Measurements from ENCODE around the gene SASH3.

SASH3 gene

DNA sequence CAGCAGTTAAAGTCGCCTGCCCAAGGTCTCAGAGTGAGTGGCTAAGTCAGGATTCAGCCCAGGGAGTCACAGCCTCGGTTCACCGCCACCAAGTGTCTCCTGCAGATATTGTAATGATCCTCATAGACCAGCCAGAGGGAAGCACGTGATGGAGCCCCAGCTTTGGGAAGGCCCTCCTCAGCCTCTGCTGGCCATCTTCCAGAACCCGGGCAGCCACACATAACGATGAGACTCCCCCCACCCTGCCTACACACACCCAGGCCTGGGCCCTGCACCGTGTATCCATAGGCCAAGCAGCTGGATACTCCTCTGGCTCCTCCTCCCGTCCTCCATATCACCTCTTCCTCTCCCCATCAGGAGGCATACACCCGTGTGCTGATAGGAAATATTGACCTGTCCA lies 19.6 kb upstream of the SASH3 start:
- no peak for DNase-seq

DNA sequence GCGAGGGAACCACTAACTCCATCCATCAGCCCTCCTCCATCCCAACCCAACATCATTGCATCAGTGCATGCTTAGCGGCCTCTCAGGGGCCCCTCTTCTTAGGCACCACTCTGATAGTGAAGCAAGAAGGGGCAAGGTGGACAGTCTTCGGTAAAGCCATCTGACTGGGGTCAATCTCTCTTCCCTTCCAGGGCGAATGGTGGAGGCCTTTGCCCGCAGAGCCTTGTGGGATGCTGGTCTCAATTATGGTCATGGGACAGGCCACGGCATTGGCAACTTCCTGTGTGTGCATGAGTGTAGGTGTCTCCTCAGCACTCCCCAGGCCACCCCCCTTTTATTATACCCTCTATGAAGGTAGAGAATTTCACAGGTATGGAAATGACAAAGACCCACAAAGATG lies 18.8 kb upstream of the SASH3 start:
- DNase-seq = no peak

GRCh38 chrX:129761596-129761995 lies 18.2 kb upstream of the SASH3 start:
- DNase-seq = no peak

GRCh38 chrX:129762448-129762847 lies 17.3 kb upstream of the SASH3 start:
- no peak for DNase-seq

DNA sequence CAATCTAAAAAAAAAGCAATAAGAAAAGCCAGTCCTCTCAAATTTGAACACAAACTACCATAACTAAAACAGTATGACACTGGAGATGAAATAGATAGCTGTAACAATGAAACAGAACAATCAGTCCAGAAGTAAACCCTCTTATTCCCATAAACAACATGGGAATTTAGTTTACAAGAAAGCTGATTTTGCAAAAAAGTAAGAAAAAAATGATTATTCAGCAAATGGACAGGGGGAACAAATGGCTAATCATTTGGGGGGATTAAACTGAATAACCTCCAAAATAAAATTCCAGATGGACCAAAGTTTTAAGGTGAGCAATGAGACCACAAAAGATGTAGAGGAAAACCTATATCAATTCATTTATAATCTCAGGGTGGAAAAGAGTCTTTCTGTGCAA lies 16.1 kb upstream of the SASH3 start:
- no peak for DNase-seq

DNA sequence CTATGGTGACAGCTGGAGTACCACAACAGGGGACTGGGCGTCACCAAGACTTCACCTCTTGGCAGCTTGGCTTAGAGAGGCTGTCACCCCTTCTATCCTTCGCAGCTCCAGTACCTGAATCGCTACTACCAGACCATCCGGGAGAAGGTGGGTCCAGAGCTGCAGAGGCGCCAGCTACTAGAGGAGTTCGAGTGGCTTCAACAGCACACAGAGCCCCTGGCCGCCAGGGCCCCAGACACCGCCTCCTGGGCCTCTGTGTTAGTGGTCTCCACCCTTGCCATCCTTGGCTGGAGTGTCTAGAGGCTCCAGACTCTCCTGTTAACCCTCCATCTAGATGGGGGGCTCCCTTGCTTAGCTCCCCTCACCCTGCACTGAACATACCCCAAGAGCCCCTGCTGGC lies 11.6 kb upstream of the SASH3 start:
- no peak for DNase-seq

GRCh38 chrX:129768586-129769466 lies 10.9 kb upstream of the SASH3 start:
- DNase-seq = no peak

DNA sequence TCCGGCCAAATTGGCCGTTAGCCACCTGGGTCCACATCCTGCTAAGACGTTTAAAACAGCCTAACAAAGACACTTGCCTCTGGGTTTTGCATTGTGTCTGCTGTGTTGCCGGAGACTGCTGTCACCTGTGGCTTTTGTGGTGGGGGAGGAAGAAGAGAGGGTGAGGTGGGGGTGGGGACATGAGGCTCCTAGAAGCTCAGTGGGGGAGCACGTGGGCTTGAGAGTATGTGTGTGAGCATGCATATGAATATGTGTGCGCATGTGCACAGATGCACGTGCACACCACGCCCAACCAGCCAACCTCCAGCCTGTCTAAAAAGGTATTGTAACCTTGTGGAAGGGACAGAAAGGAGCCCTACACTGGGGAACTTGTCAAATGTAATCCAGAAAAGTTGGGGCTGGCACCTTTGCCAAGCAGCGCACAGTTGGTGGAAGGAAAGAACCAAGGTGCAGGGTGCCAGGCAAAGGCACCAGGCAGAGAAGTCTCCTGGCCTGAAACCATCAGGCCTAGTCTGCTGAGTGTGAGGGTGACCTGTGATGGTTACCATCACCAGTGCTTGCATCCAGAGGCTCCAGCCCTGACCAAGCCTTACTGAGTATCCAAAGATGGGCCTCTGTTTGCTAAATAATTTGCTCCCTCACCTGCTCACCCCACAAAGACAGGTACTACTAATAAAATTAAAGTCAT lies 10.1 kb upstream of the SASH3 start:
- no peak for DNase-seq

DNA sequence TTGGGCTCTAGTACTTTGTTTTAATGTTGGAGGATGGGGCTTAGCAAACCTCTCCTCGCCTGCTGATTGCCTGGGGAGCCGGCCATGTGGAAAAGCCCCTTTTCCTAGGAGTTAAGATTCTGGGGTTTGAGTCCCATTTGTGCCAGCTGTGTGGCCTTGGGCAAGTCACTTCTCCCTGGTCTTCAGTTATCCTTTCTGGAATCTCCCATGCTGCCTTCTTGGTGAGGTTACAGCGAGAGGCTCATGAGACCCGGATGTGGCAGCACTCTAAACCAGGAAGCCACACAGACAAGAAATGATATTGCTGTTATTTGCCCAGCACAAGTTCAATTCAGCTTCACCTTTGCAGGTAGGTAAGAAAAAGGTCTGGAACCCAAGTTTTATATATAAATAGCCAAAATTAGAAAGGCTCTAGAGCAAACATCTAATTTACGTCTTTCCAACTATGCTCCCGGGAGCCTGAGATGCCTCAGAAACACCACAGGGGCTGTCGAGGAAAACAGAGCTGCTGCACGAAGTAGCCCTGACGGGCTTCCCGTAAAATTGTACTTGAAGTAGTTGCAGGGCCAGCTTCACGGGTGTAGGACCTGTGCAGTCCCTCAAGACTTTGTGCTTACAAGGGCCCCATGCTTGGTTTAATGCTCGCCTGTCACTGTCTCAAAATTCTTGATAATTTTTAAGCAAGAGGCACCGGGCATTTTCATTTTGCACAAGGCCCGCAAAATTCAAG lies 8.3 kb upstream of the SASH3 start:
- DNase-seq = no peak

DNA sequence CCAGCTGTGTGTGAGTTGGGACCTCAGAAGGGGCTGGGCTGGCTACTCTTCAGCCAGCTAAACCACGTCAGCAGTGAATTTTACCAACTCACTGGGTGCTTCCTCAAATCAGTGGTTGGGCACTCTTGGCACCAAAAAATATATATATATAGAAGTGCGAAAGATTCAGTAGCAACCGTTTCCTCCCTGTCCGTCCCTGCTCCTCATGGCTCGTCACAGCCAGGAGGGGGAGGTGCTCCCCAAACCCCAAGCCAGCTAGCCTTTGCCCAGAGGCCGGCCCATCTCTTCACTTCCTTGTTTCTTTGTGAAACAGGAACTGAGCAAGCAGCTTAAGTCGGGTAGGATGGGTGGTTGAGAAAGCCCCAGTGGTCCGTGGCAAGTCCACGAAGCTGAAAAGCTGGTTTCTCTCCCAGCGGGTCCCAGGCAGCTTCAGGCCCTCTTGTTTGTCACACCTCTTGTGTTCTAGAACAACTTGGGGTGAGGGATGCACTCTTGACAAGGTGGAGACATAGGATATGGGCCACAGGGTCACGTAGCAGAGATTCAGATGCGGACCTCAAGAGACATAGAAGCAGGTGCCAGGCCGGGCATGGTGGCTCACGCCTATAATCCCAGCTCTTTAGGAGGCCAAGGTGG lies 6.8 kb upstream of the SASH3 start:
- DNase-seq = no peak

- no peak for DNase-seq
Measured at GRCh38 chrX:129773649-129774458, 5.9 kb upstream of the SASH3 start.

- DNase-seq = no peak
Measured at GRCh38 chrX:129777218-129778030, 2.3 kb upstream of the SASH3 start.

DNA sequence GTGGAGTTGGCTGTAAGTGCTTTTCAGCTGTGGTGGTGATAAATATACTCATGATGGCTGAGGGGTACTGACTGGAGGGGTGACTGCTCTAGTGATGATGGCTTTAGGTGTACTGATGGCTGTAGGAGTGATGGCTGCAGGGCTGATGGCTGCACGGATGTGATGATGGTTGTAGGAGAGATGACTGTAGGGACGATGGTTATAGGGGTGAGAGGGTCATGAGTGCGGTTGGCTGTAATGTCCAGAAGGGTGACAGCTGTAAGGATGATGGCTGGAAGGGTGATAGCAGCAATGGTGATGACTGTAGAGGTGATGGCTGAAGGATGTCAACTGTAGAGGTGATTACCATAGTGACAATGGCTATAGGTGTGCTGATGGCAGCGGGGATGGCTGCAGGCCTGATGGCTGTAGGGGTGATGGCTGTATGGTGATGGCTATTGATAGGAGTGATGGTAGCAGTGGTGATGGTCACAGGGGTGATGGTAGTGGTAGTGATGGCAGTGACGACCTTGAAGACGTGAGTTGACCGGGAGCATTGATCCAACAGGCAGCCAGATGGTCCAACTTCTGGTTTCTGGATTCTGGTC lies 570 bp upstream of the SASH3 start:
- DNase-seq = no peak

- DNase-seq = no peak
Measured at GRCh38 chrX:129780441-129781105, 824 bp downstream of the SASH3 start.

GRCh38 chrX:129781134-129781672 lies 1.5 kb downstream of the SASH3 start:
- DNase-seq = no peak

DNA sequence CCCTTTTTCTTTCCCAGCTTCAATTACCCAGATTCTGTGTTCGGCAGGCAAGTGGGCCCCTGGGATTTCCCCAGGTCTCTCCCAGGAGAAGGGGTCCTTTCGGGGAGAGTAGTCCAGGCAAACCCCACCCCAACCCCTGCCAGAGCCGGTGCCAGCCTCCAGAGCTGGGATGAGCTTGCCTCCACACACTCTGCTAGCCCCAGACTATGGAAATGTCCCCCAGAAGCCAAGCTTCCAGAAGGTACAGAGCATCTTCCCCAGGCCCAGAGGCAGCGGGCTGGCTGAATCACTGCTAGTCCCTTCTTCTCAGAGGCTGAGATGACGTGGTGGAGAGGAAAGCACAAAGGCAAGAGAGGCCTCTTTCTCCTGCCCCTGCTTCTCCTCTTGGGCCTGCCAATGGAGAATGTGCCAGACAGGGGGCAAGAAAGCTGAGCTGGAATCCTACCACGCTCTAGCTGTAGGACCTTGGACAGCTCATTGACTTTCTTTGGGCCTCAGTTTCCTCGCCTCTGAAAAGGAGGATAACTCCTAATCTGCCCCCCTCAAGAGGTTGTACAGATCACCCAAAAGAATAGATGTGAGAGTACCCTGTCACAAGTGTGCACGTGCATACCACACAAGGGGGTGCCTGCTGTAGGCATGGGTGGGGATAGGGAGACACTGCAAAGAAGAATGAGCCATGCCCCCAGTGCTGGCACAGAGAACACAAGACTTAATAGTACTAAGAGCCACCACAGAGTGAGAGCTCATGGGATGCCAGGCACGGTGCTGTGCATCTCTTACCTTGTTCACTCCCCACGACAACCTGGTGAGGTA lies 2.1 kb downstream of the SASH3 start:
- no peak for DNase-seq

DNA sequence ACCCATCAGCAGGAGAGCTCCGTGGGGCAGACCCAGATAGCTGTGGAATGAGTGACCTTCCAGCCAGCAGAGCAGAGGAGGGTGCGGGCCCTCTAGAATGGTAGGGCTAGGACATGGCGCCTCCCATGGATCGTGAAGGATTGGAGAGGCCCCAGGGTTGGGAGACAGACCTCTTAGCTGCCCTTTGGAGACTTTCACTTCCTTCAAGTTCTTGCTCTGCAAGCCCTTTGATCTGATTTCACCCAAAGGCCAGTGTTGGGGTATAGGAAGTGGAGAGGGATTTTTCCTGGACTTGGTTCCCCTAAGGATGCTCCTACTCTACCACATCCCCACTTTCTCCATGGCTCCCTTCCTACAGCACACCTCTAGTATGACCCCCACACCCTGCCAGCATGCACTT lies 3.0 kb downstream of the SASH3 start:
- DNase-seq = no peak

DNA sequence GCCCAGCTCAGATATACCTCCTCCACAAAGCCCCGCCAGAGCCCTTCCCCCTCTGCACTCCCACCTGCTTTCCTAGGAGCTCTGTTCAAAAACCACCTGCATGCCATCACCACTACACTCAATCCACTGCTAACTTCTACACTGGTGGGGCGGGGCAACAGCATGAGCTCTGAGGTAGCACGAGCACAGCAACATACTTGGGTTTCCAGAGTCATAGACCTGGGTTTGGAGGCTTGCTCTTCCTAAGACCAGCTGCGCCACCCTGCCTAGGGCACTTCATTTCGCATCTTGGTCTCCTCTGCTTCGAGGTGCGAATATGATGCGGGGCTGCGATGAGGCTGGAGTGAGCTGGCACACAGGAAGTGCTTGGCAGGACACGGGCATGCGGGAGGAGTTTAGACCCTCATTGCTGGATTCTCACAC lies 3.6 kb downstream of the SASH3 start:
- no peak for DNase-seq

DNA sequence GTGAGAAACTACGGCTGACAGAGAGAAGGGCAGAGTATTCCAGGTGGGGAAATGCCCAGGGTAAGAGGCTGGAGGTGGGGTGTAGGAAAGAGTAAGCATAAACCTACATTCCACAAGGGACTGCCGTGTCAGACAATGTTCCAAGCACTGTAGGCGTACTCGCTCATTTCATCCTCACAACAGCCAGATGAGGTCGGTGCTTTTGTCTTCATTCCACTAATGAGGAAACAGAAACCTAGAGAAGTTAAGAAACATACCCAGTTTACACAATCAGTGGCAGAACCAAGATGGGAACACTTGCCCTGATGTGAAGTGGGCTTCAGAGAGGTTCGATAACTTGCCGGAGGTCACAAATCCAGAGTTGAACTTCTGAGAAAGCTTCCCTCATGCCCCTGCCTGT lies 4.6 kb downstream of the SASH3 start:
- no peak for DNase-seq

Measured in NCI-H748 treated with DMSO at 0.1 percent for 48 hours (cell line).